Measurements from ENCODE around the gene NMUR1. TPM values are rescaled to one million over a fixed set of nuclear protein-coding genes. Genes with fewer than 3 reads are reported as not detected.

The NMUR1 gene
- polyA plus RNA-seq, 2 of the 4 experiments (the other 2 are of a cell fraction), result not detected

DNA sequence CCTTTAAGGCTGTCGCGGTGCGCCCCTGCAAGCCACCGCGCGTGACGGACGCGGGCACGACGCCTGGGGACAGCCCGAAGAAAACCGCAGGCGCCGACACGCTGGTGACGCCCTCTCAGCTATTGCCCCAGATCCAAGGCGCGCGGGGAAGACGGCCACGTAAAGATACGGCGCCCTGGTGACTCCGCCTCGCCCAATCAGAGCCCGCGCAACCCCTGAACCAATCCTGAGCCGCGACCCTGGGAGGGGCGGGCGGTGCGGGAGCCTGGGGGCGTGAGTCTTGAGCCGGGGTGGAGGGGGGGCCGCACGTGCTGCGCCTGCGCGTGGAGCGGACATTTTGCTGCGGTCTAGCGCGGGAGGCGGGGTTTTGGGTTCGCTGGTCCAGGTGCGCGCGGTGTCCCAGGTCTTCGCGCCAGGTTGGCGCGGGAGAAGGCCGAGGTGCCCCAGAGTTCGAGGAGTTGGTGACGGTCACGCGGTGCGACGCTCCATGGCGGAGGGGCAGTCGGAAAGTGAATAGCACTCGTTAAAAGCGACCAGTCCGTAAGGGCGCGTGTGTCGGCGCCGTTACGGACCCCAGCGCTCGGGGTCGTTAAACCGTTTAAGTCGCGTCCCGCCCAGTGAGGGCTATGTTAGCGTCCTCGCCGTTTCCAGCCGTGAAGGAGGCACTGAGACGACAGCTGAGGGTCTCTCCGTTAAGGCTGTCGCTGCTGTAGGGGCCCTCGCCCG, 15.9 kb downstream of the NMUR1 start (continued):
- TF ChIP-seq ZSCAN20 (CRISPR knock-in tag; IDR thresholded peaks at IDR 0.05) (no peak), TP53 (CRISPR knock-in tag; IDR thresholded peaks at IDR 0.05) (no peak), FOXS1 (CRISPR knock-in tag; IDR thresholded peaks at IDR 0.05) (no peak), RAD21 (conservative IDR thresholded peaks at IDR 0.05 in 1 of 2, IDR thresholded peaks at IDR 0.05 in 1 of 2) (no peak), ZFP36 (IDR thresholded peaks at IDR 0.05; ENCODE audit: borderline replicate concordance, partially characterized antibody) (no peak), RFX5 (IDR thresholded peaks at IDR 0.05) (no peak)
- TF ChIP-seq, protein P1, sequence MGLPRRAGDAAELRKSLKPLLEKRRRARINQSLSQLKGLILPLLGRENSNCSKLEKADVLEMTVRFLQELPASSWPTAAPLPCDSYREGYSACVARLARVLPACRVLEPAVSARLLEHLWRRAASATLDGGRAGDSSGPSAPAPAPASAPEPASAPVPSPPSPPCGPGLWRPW (IDR thresholded peaks at IDR 0.05), result no peak
- TF ChIP-seq, protein P2, sequence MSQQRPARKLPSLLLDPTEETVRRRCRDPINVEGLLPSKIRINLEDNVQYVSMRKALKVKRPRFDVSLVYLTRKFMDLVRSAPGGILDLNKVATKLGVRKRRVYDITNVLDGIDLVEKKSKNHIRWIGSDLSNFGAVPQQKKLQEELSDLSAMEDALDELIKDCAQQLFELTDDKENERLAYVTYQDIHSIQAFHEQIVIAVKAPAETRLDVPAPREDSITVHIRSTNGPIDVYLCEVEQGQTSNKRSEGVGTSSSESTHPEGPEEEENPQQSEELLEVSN (IDR thresholded peaks at IDR 0.05; ENCODE audit: borderline replicate concordance, low read depth), result peak; percentile 94

DNA sequence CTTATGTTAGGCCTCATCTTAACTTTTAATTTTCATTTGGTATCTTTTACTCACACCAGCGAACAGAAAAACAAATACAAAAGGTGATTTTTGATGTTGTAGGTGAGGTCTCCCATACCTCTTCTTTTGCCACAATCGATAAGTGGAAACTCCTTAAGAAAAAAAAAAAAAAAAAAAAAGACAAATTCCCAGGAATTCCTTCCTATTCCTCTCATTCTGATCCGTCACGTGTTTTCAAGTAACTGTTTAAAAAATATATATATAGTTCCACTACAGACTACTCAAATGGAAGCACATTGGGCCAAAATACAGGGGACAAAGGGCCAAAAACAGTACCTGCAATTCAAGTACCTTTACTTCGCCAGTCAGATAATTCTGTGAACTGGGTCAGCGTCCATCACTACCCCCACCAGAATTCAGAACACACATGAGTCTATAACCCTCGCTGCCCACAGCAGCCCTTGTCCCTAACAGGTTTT, 16.5 kb downstream of the NMUR1 start:
- Histone ChIP-seq H3K9me3 (no peaks in the 10 kb centered on the region), H3K27ac (peak overlapping the region; percentile 84 to 91), H3K4me2 (peak overlapping the region; percentile 73), H3K4me3 (peak overlapping the region; percentile 65), H3K4me1 (peaks cover 11% of the 10 kb centered on the region; the same call in 2 of the 3 replicates)
- POLR2A ChIA-PET, result interaction anchor here (0.6 to 1.0 kb wide), 11 partner anchors 10 to 161 kb away, joined by 3 to 10 read pairs (median 3); partner anchors contain the start of gene NCL
- FAIRE-seq (no peak), DNase-seq (ENCODE audit: low read depth in 1 of 2, low spot score in 1 of 2) (no peak), ATAC-seq (no peak; a peak in 1 of 6 replicates)
- no peak for TF ChIP-seq EHMT2 (IDR thresholded peaks at IDR 0.05; ENCODE audit: low read depth)
- TF ChIP-seq, protein P2 (IDR thresholded peaks at IDR 0.05; ENCODE audit: borderline replicate concordance, low read depth), result no peak
- TF ChIP-seq CBX8 (IDR thresholded peaks at IDR 0.05), result no peak
- TF ChIP-seq NPAS2 (CRISPR knock-in tag; IDR thresholded peaks at IDR 0.05; ENCODE audit: borderline replicate concordance), result no peak
- no peak for TF ChIP-seq POLR2AphosphoS2 (conservative IDR thresholded peaks at IDR 0.05; ENCODE audit: low read length)
- TF ChIP-seq TP53 (CRISPR knock-in tag; IDR thresholded peaks at IDR 0.05), result 0 out of 2 replicates have a peak, but pooled peaks have one; percentile 58
- TF ChIP-seq HOXB13 (CRISPR knock-in tag; IDR thresholded peaks at IDR 0.05; ENCODE audit: low read depth), result no peak
- TF ChIP-seq, protein P1 (IDR thresholded peaks at IDR 0.05), result no peak
- no peak for TF ChIP-seq NR3C1 (IDR thresholded peaks at IDR 0.05)
- TF ChIP-seq RNF2 (IDR thresholded peaks at IDR 0.05; ENCODE audit: borderline replicate concordance, low read depth), result no peak
- no peak for TF ChIP-seq GATA3 (IDR thresholded peaks at IDR 0.05; ENCODE audit: borderline replicate concordance)
- no peak for TF ChIP-seq SMC3 (IDR thresholded peaks at IDR 0.05)
- TF ChIP-seq POLR2A (IDR thresholded peaks at IDR 0.05; ENCODE audit: low read length), result no peak
- peak; percentile 46; the same call in 1 of the 2 replicates for TF ChIP-seq HOXB5 (CRISPR knock-in tag; IDR thresholded peaks at IDR 0.05)
- TF ChIP-seq, protein P3, sequence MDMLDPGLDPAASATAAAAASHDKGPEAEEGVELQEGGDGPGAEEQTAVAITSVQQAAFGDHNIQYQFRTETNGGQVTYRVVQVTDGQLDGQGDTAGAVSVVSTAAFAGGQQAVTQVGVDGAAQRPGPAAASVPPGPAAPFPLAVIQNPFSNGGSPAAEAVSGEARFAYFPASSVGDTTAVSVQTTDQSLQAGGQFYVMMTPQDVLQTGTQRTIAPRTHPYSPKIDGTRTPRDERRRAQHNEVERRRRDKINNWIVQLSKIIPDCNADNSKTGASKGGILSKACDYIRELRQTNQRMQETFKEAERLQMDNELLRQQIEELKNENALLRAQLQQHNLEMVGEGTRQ (IDR thresholded peaks at IDR 0.05), result no peak
- 18% methylated on average over 7 of the region's 7 CpGs for WGBS (ENCODE audit: missing lambda C conversion rate)
- CTCF ChIA-PET, result interaction anchor here (0.7 to 1.2 kb wide), 2 partner anchors 31 to 118 kb away, joined by 3 to 4 read pairs; no protein-coding TSS in a partner anchor

DNA sequence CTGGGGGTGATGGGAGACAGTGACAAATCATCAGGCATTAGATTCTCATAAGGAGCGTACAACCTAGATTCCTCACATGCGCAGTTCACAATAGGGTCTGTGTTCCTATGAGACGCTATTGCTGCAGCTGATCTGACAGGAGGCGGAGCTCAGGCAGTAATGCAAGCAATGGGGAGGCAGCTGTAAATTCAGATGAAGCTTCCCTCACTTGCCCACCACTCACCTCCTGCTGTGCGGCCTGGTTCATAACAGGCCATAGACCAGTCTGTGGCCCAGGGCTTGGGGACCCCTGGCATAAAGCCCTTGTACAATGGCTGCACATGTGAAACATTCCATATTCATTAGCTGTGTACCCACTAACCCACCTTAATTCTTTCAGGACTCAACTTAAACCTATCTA, 18.0 kb downstream of the NMUR1 start:
- no peaks in the 10 kb centered on the region for H3K9me3 ChIP-seq
- TF ChIP-seq PHF8 (IDR thresholded peaks at IDR 0.05; ENCODE audit: borderline replicate concordance, low read depth) (no peak), EHF (CRISPR knock-in tag; IDR thresholded peaks at IDR 0.05) (no peak), EHMT2 (IDR thresholded peaks at IDR 0.05; ENCODE audit: low read depth) (no peak), ZFP36 (IDR thresholded peaks at IDR 0.05; ENCODE audit: borderline replicate concordance, partially characterized antibody) (no peak), NPAS2 (CRISPR knock-in tag; IDR thresholded peaks at IDR 0.05; ENCODE audit: borderline replicate concordance) (no peak), SREBF2 (IDR thresholded peaks at IDR 0.05) (no peak), CBX8 (IDR thresholded peaks at IDR 0.05) (no peak), CHD4 (IDR thresholded peaks at IDR 0.05; ENCODE audit: borderline replicate concordance) (no peak)
- TF ChIP-seq, protein P1 (IDR thresholded peaks at IDR 0.05), result no peak
- TF ChIP-seq, protein P4, sequence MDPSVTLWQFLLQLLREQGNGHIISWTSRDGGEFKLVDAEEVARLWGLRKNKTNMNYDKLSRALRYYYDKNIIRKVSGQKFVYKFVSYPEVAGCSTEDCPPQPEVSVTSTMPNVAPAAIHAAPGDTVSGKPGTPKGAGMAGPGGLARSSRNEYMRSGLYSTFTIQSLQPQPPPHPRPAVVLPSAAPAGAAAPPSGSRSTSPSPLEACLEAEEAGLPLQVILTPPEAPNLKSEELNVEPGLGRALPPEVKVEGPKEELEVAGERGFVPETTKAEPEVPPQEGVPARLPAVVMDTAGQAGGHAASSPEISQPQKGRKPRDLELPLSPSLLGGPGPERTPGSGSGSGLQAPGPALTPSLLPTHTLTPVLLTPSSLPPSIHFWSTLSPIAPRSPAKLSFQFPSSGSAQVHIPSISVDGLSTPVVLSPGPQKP (IDR thresholded peaks at IDR 0.05; ENCODE audit: low read depth, low read length), result no peak
- ATAC-seq (no peak), DNase-seq (ENCODE audit: low read depth in 1 of 2, low spot score in 1 of 2) (no peak), FAIRE-seq (no peak)
- no peak overlapping the region for H3K27ac ChIP-seq
- peaks cover 11% of the 10 kb centered on the region; the same call in 2 of the 3 replicates for H3K4me1 ChIP-seq
- ChIA-PET CTCF (interaction anchor here (0.8 to 2.4 kb wide), 3 partner anchors 29 to 54 kb away, joined by 3 to 10 read pairs (median 10); no protein-coding TSS in a partner anchor), POLR2A (interaction anchor here (1.2 to 1.5 kb wide), 2 partner anchors 16 to 48 kb away, joined by 3 to 4 read pairs; partner anchors contain the start of gene NCL)
- H3K4me3 ChIP-seq, result no peak overlapping the region
- WGBS (ENCODE audit: missing lambda C conversion rate), result 86% methylated on average over 5 of the region's 5 CpGs
- H3K4me2 ChIP-seq, result no peak overlapping the region

All from A549 (cell line).